Stimulated activated naive CD4-positive, alpha-beta T cell (primary cell): ENCODE data around the gene MGLL.

ENCODE experiments used
- DNase-seq, 6 experiments: peaks; one replicate each; lab custom pipeline; 2025; lab: John Stamatoyannopoulos, UW

The MGLL gene

DNA sequence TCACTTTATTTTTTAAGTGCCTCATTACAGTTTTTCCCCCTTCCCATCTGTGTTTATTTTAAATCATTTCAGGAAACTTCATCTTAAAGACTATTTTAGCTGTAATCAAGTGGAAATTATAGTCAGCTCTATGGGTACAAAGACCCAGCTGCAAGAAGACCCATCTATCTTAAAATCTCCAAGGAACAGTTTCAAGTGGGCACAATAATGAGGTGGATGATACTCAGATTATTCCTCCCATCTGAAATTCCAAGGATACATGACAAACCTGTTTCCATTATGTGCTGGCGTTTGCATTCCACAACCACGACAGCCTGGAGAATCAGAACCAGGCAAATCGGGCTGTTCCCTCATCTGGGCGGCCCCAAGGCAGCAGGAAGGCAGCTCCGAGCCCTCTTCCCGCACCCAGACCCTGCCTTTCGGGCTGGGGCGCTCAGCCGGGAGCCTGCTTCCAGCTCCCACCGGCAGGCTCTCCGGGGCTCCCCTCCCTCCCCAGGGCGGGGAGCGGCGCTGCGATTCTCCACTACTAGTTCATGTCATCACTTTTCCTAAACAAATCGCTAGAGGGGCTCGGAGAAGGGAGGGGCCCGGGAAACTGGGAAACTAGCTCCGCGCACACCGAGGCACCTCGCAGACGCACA is at the start of gene MGLL:
Gene MGLL (minus strand): TSS at position 475 of the 641 bp plus-strand sequence. CDS start 197 bp downstream, at position 278.
- no peak for DNase-seq

DNA sequence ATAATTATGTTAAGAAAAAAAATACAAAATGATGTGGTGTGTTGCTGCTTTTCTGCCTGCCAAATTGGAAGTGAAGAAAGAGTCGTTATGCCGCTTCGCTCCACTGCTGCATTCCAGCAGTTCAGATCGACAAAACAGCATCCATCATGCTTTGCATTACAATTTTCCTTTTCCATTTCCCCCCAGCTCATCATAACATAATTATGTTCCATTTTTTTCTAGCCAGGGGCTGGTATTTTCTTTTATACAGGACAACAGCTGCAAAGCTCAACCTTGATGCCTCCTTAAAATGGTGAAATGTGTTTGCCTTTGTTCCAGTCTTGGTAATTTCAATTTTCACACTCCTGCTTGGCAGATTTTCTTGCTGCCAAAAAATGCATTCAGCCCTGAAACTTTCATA is 47.8 kb upstream of the MGLL start:
- DNase-seq, result no peak

- DNase-seq, result no peak
These were observed 45.7 kb upstream of the MGLL start for GRCh38 chr3:127867986-127868385.

DNA sequence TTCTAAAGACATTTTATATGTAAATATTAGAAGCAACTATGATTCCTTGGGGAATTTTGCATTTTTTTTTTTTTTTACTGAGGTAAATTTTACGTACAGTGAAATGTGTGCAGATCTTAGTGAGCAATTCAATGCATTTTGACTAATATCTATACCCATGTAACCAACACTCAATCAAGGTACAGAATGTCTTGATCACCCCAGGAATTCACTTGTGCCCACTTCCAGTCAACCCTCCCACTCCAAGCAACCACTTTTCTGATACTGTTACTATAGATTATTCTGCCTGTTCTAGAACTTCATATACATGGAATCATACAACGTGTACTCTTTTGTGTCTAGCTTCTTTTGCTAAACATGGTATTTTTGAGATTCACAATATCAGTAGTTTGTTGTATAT is 45.1 kb upstream of the MGLL start:
- DNase-seq, result no peak

DNA sequence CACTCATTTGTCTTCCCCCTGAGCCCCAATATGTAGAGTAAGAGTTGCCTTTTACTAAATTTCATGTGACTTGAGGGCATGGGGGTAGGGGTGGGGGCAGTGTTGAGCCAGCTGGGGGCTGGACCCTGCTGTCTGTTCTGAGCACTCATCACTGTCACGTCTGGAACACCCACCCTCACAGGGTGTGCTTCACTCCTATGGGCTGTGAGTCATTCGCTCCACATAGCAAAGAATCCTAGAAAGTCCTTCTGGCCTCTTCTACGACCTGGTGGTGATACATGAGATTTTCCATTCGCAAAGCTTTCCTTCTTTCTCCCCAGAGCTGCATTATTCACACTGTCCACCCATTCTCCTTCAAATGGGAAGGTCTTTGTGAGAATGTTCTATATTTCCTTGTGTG is 43.6 kb upstream of the MGLL start:
- no peak for DNase-seq

- no peak for DNase-seq
These were observed 37.9 kb upstream of the MGLL start for GRCh38 chr3:127860211-127860696.

- DNase-seq, result no peak
These were observed 37.4 kb upstream of the MGLL start for GRCh38 chr3:127859730-127860129.

GRCh38 chr3:127858937-127859336 is 36.6 kb upstream of the MGLL start:
- no peak for DNase-seq

- no peak for DNase-seq
These were observed 36.2 kb upstream of the MGLL start for GRCh38 chr3:127858521-127858920.

DNA sequence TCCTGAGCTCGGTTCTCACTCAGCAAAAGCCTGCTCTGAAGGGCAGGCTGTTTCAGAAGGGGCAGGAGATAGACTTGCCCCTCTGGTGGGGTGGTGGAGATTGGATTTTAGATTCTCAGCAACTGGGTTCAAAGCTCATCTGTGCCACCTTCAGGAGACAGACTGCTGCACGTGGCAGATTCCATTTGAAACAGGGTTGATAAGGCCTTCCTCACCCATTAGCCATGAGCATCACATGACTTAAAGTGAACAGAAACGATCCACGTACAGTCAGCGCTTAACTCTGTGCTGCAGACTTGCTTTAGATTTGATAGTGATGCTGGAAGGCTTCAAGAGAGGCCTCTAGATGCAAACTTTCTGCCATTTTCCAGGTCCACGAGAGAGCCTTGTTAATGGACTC is 35.0 kb upstream of the MGLL start:
- DNase-seq, result no peak

- DNase-seq, result no peak
These were observed 34.5 kb upstream of the MGLL start for GRCh38 chr3:127856801-127857200.

GRCh38 chr3:127855246-127855645 is 32.9 kb upstream of the MGLL start:
- no peak for DNase-seq

DNA sequence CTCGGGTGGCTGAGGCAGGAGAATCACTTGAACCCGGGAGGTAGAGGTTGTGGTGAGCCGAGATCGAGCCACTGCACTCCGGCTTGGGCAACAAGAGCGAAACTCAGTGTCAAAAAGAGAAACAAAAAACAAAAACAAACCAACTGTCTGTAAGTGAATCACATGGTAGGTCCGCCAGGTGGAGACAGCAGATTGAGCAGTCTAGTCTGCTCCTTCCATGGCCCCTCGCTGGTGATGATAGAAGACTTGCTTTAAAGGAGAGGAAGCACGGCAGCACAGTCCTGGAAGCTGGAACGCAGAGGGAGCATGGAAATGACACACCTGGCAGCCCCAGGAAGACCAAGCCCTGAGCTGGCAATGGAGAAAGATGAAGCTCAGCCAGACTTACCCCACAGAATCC is 31.4 kb upstream of the MGLL start:
- DNase-seq, result no peak

DNA sequence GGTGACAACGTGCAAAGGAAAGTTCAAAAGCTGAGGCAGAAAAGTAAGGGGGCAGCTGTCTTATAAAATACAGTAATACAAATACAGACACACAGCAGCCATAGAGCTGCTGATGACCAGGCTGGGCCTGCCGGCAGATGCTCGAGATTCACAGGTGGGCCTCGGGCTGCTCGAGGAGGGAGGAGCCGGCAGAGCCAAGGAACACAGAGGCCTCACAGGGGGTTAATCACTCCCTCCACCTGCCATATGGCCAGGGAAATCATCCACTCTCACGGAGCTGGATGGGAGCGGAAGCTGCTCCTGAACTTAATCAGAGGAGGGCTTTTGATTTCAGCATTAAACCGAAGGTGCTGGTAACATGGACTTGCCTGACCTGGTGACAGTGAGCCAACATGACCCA is 29.6 kb upstream of the MGLL start:
- DNase-seq, result no peak

- no peak for DNase-seq
These were observed 27.1 kb upstream of the MGLL start for GRCh38 chr3:127849368-127849767.

DNA sequence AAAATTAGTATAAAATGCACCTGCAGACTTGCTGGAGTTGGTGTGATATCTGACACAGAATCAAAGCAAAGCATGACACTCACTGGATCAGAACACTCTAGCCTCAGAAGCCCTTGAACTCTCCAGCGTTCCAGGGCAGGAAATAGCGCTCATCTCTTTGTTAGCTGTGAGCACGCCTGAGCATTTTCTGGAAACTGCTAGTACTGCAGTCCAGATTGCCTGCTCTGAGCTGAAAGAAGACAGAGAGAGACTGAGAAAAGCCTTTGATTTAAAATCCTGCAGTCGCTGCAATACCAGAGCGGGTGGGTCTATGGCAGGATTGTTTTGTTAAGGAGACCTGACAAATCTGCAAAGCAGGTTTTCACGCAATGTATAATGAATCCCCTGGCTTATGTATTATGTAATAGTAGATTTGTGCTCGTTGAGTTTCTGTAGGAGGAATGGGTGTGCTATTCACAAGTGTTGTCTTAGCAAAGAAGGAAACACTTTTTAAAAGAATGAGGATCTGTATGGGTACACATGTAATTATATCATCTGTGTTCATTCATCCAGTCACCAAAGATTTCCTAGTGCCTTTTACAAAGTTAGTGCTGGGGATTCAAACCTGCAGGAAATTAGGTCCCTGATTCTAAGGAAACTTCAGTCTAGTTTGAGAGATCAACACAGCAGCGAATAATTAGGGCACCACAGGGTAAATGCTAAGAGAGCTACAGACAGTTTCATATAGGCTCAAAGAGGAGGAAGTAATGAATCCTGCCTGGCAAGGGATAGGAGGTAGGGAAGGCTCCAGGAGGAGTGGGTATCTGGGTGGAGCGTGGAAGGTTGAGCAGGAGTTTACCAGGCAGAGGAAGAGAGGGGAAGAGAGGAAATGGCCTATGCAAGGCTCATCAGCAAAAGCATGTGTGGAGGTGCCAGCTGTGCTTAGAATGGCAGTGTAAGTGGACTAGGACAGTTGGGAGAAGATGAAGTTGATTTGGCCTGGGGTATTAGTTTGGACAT is 26.1 kb upstream of the MGLL start:
- DNase-seq, result no peak

- no peak for DNase-seq
These were observed 25.0 kb upstream of the MGLL start for GRCh38 chr3:127847236-127847720.

- no peak for DNase-seq
These were observed 24.3 kb upstream of the MGLL start for GRCh38 chr3:127846576-127846975.

DNA sequence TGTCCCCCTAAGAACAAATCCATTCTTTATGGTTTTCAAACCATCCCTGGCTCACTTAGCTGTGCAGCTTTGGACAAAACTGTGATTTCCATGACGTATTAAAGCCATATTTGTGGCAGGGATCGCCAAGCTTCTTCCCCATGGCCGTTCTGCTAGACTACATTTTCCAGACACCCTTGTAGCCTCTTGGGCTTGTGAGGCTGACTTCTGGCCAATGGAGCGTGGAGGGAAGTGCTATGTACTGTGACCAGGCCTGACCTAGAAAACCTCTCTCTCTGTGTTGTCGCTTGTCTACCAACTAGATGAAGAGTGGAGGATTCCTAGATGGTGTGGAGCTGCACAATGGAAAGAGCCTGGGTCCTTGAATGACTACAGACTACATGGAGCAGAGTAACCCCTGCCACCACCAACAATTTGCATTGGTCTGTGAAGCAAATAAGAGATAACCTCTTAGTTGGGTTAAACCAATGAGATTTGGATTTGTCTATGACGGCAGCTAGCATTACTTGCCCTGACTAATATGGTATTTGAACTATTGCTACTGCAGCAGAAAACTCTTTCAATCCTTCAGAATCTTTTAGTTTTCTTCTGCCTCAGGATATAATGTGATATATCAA is 22.1 kb upstream of the MGLL start:
- no peak for DNase-seq

DNA sequence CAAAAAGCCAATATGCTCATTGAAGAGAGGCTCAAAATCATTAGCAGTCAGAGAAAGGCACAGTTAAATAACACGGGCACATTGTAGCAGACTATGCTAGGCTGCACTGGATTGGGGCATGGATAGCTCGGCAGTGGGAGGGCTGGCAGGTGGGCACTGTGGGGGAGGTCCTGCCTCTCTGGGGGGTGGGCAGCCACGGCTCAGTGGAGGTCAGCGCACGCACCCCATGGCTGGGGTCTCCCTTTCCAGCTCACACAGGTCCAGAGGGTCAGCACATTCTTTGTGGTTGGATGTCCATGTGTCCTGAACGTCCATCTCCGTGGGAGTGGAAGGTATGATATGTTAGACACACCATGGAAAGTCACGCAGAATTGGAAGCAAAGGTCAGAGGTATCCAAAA is 18.4 kb upstream of the MGLL start:
- DNase-seq, result no peak

DNA sequence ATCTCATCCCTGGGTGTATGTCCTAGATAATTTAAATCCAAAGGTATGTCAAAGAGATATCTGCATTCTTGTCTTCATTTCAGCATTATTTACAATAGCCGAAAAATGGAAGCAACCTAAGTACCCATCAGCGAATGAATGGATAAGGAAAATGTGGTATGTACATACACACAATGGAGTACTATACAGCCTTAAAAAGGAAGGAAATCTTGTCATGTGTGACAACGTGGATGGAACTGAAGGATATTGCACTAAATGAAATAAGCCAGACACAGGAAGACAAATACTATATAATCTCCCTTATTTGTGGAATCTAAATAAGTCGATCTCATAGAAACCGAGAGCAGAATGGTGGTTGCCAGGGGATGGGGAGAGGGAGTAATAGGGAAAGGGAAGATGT is 16.8 kb upstream of the MGLL start:
- no peak for DNase-seq
